GM23248 (cell line): ENCODE data around the gene PAPOLA.

ENCODE experiments used
- EZH2 ChIP-seq: fragments of 200-600 bp; sonication (generic); IDR thresholded peaks from 2 replicates; pipeline ENCODE4 v1.6.1; 2018; ENCODE audit warnings: antibody characterized with exemption, mild to moderate bottlenecking; ENCODE audit not compliant: insufficient read depth, poor library complexity, severe bottlenecking
- EZH2phosphoT487 ChIP-seq: fragments of 200-600 bp; sonication (generic); IDR thresholded peaks from 2 replicates; pipeline ENCODE4 v1.6.1; 2018; ENCODE audit warnings: antibody characterized with exemption, moderate library complexity, mild to moderate bottlenecking, low read depth; ENCODE audit not compliant: insufficient read depth

DNA sequence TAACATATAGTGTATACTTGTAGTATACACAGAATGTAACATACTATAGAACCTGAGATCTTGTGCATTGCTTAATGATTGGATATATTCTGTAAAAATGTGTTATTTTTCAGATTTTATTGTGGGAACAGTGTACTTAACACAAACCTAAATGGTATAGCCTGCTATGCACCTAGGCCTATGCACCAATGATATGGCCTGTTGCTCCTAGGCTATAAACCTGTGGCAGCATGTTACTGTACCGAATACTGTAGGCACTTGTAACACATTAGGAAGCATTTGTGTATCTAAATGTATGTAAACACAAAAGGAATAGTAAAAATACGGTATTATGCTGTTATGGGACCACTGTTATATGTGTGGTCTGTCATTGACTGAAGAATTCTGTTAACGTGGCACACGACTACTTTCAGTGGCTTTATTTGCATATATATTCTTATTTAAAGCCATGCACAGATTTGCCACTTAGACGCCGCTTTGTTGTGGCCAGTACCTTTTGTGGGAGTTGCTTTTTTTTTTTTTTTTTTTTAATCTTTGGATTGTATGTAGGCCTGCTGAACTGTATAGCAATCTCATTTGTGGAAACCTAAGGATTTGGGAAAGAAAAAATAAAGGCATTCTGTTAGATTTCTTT is 7.4 kb downstream of the PAPOLA start:
- TF ChIP-seq EZH2 (no peak), EZH2phosphoT487 (no peak)
